Stimulated activated CD4-positive, alpha-beta T cell treated with anti-CD3 and anti-CD28 coated beads, Interleukin-1b, Interleukin-23, amount 100 ng/mL, for 24 hours (primary cell): Measurements from ENCODE around the gene PSMB7.

ENCODE experiments used
- DNase-seq, 4 experiments: peaks; one replicate each; pipeline ENCODE4 v3.0.0-alpha.2; 2020; ENCODE audit warnings: low read depth in 4 of 4, low spot score in 1 of 4

Gene PSMB7

DNA sequence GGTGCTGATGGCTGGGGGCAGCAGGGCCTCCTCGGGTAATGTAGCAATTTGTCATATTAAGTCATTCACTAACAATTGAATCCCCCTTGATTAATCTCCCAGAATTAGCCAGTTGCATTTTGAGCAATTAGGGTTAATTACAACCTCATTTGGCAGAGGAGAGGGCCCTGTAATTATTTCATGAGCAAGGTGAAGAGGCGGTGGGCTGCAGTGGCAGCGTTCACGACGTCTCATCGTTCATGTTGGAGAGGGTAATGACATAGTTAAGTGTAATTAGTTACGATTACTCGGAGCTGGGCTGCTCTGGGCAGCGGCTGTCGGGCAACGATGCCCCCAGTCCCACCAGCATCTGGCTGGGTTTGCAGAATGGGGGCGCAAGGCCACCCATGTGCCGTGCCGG is 111.5 kb downstream of the PSMB7 start:
- DNase-seq = no peak
